GM12891 (cell line): ENCODE data around the gene PKP1.

Experiments
- PAX5 ChIP-seq: IDR thresholded peaks from 2 replicates; pipeline ENCODE4 v1.6.1; 2011; ENCODE audit warnings: low read length, moderate library complexity, mild to moderate bottlenecking; ENCODE audit not compliant: insufficient read depth, severe bottlenecking
- POLR2A ChIP-seq: IDR thresholded peaks from 2 replicates; pipeline ENCODE4 v1.6.1; 2011; ENCODE audit warnings: low read depth, low read length, control low read depth
- POLR2AphosphoS5 ChIP-seq: IDR thresholded peaks from 2 replicates; pipeline ENCODE4 v1.6.1; 2011; ENCODE audit warnings: low read depth, low read length, control low read depth
- POU2F2 ChIP-seq: IDR thresholded peaks from 2 replicates; pipeline ENCODE4 v1.6.1; 2011; ENCODE audit warnings: low read depth, mild to moderate bottlenecking, control low read depth, low read length, moderate library complexity
- SPI1 ChIP-seq: IDR thresholded peaks from 2 replicates; pipeline ENCODE4 v1.6.1; 2011; ENCODE audit warnings: low read depth, low read length, control low read depth
- TAF1 ChIP-seq: IDR thresholded peaks from 2 replicates; pipeline ENCODE4 v1.6.1; 2011; ENCODE audit warnings: low read depth, low read length, control low read depth

DNA sequence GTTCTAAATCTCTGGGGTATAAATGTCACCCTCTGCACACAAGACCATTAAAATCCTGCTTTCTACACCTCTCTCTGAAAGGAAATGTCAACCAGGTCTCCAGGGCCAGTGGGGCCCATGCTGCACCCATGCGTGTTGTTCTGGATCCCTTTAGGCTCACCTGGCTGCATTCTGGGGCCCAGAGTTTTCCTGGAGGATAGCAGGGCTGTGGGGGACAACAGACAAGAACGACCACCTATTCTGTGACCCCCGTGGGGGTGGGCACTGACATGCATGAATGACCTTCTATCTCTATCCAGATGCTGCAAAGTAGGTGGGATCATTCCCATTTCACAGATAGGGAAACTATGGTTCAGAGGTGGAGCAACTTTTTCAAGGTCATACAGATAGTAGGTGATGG is 52.6 kb downstream of the PKP1 start:
- TF ChIP-seq POLR2AphosphoS5 (no peak), TAF1 (no peak), POLR2A (no peak), SPI1 (no peak), POU2F2 (no peak), PAX5 (no peak)
